ENCODE results near the gene CD247.

CD247 gene

GRCh38 chr1:167404161-167404888 lies 114.0 kb downstream of the CD247 start:
- no peak for DNase-seq

- DNase-seq = peak; percentile 27
These were observed 117.0 kb downstream of the CD247 start for GRCh38 chr1:167401260-167401873.

- DNase-seq = no peak
These were observed 117.9 kb downstream of the CD247 start for GRCh38 chr1:167400359-167400953.

- no peak for DNase-seq
These were observed 126.1 kb downstream of the CD247 start for GRCh38 chr1:167392200-167392696.

GRCh38 chr1:167388976-167389375 lies 129.4 kb downstream of the CD247 start:
- DNase-seq = no peak

GRCh38 chr1:167387251-167387910 lies 130.9 kb downstream of the CD247 start:
- DNase-seq = no peak
